HEK293 (cell line): ENCODE results near the gene ATG10.
A peak's percentile ranks its signal among the peaks of the same experiment; 100 is the strongest.
"Not testable (repeated sequence)": the region's sequence is repeated elsewhere in the genome, so short reads cannot be mapped to it uniquely, and the experiment has no call there.

Experiments
- CTCF ChIA-PET: fragments of 350-600 bp; formaldehyde crosslinking; extraction: SDS; loops from one replicate; lab custom pipeline; 2021; ENCODE audit warnings: antibody characterized with exemption; lab: Yijun Ruan, JAX
- POLR2A ChIA-PET: fragments of 300-600 bp; formaldehyde crosslinking; extraction: SDS; loops from one replicate; lab custom pipeline; 2020; ENCODE audit warnings: antibody characterized with exemption, inconsistent platforms; lab: Yijun Ruan, JAX
- H3K27ac ChIP-seq: fragments of 200-500 bp; sonication (Bioruptor generic); 2 replicates; pipeline ENCODE4 v1.5.1; 2014; ENCODE audit warnings: low read depth, low read length, control low read depth, inconsistent platforms; ENCODE audit errors: extremely low read depth
- H3K36me3 ChIP-seq, 2 experiments: fragments of 200-500 bp in 1 of 2; sonication (Bioruptor generic) in 1 of 2; 1 replicate in 1 of 2; 2 replicates in 1 of 2; pipeline ENCODE4 v1.5.1; 2014 to 2017; ENCODE audit warnings: inconsistent platforms in 2 of 2, low read length in 2 of 2; ENCODE audit not compliant: control insufficient read depth in 2 of 2, insufficient read depth in 1 of 2
- H3K4me1 ChIP-seq: fragments of 200-500 bp; sonication (Bioruptor generic); 2 replicates; pipeline ENCODE4 v1.5.1; 2014; ENCODE audit warnings: mild to moderate bottlenecking, low read length, inconsistent platforms; ENCODE audit not compliant: control insufficient read depth, insufficient read depth
- H3K4me3 ChIP-seq: 2 replicates; pipeline ENCODE4 v1.5.1; 2011; ENCODE audit warnings: low read depth, mild to moderate bottlenecking, control low read depth, low read length, moderate library complexity
- H3K9me3 ChIP-seq: fragments of 200-500 bp; sonication (Bioruptor generic); 2 replicates; pipeline ENCODE4 v1.5.1; 2014; ENCODE audit warnings: low read depth, low read length, inconsistent platforms; ENCODE audit not compliant: control insufficient read depth, insufficient read depth
- HOXA7 ChIP-seq: sonication (generic); formaldehyde crosslinking; IDR thresholded peaks from 2 replicates; pipeline ENCODE4 v1.8.1; 2022; ENCODE audit warnings: missing genetic modification reagents, borderline replicate concordance
- HOXC10 ChIP-seq: sonication (generic); formaldehyde crosslinking; IDR thresholded peaks from 2 replicates; pipeline ENCODE4 v1.8.1; 2023; ENCODE audit warnings: mild to moderate bottlenecking, missing genetic modification reagents
- KLF16 ChIP-seq: fragments of 450-650 bp; formaldehyde crosslinking; IDR thresholded peaks from 2 replicates; pipeline ENCODE4 v1.5.1; 2017; ENCODE audit warnings: missing biosample characterization, missing genetic modification characterization
- SCRT1 ChIP-seq: fragments of 450-650 bp; formaldehyde crosslinking; IDR thresholded peaks from 2 replicates; pipeline ENCODE4 v1.5.1; 2016; ENCODE audit warnings: missing biosample characterization, missing genetic modification characterization, borderline replicate concordance
- SCRT2 ChIP-seq: fragments of 450-650 bp; formaldehyde crosslinking; IDR thresholded peaks from 2 replicates; pipeline ENCODE4 v1.5.1; 2016; ENCODE audit warnings: missing biosample characterization, missing genetic modification characterization
- SETDB1 ChIP-seq: IDR thresholded peaks from one replicate; pipeline ENCODE4 v1.6.1; 2017; ENCODE audit warnings: mild to moderate bottlenecking, low read length, moderate library complexity, mixed read lengths; ENCODE audit not compliant: insufficient read length
- ZBTB1 ChIP-seq: fragments of 450-650 bp; formaldehyde crosslinking; IDR thresholded peaks from 2 replicates; pipeline ENCODE4 v1.5.1; 2016; ENCODE audit warnings: missing biosample characterization, missing genetic modification characterization
- ZBTB48 ChIP-seq: fragments of 450-650 bp; formaldehyde crosslinking; IDR thresholded peaks from 2 replicates; pipeline ENCODE4 v1.5.1; 2016; ENCODE audit warnings: missing biosample characterization, missing genetic modification characterization
- ZEB2 ChIP-seq: fragments of 450-650 bp; formaldehyde crosslinking; IDR thresholded peaks from 2 replicates; pipeline ENCODE4 v1.5.1; 2016; ENCODE audit warnings: missing biosample characterization, missing genetic modification characterization
- ZNF146 ChIP-seq: fragments of 450-650 bp; formaldehyde crosslinking; IDR thresholded peaks from 2 replicates; pipeline ENCODE4 v1.5.1; 2016; ENCODE audit warnings: missing biosample characterization, missing genetic modification characterization
- ZNF324 ChIP-seq: fragments of 450-650 bp; formaldehyde crosslinking; IDR thresholded peaks from 2 replicates; pipeline ENCODE4 v1.5.1; 2016; ENCODE audit warnings: missing biosample characterization, missing genetic modification characterization
- ZNF548 ChIP-seq: fragments of 450-650 bp; formaldehyde crosslinking; IDR thresholded peaks from 2 replicates; pipeline ENCODE4 v1.5.1; 2016; ENCODE audit warnings: missing biosample characterization, missing genetic modification characterization
- ZNF585B ChIP-seq: fragments of 450-650 bp; formaldehyde crosslinking; IDR thresholded peaks from 2 replicates; pipeline ENCODE4 v1.5.1; 2016; ENCODE audit warnings: missing biosample characterization, missing genetic modification characterization
- ZNF600 ChIP-seq: fragments of 450-650 bp; formaldehyde crosslinking; IDR thresholded peaks from 2 replicates; pipeline ENCODE4 v1.5.1; 2016; ENCODE audit warnings: missing biosample characterization, missing genetic modification characterization
- ZNF626 ChIP-seq: fragments of 450-650 bp; sonication (Bioruptor Pico); formaldehyde crosslinking; IDR thresholded peaks from 2 replicates; pipeline ENCODE4 v1.5.1; 2018; ENCODE audit warnings: missing biosample characterization, missing genetic modification characterization, inconsistent platforms
- ZNF785 ChIP-seq: fragments of 450-650 bp; formaldehyde crosslinking; IDR thresholded peaks from 2 replicates; pipeline ENCODE4 v1.5.1; 2016; ENCODE audit warnings: missing biosample characterization, missing genetic modification characterization
- TF ChIP-seq, protein P1 (sequence below): fragments of 450-650 bp; formaldehyde crosslinking; IDR thresholded peaks from 2 replicates; pipeline ENCODE4 v1.5.1; 2016; ENCODE audit warnings: missing biosample characterization, missing genetic modification characterization
- TF ChIP-seq, protein P2 (sequence below): fragments of 450-650 bp; formaldehyde crosslinking; IDR thresholded peaks from 2 replicates; pipeline ENCODE4 v1.5.1; 2016; ENCODE audit warnings: missing biosample characterization, missing genetic modification characterization

ATG10 gene

GRCh38 chr5:82031220-82032119 lies 59.6 kb downstream of the ATG10 start:
- no peak overlapping the region for H3K27ac ChIP-seq

DNA sequence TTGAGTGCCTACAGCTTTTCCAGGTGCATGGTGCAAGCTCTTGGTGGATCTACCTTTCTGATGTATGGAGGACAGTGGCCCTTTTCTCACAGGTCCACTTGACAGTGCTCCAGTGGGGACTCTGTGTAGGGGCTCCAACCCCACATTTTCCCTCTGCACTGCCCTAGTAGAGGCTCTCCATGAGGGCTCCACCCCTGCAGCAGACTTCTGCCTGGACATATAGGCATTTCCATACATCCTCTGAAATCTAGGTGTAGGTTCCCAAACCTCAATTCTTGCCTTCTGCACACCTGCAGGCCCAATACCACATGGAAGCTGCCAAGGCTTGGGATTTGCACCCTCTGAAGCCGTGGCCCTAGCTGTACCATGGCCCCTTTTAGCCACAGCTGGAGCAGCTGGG lies 71.1 kb downstream of the ATG10 start:
- H3K9me3 ChIP-seq, POLR2A ChIA-PET: not testable (repeated sequence)
- TF ChIP-seq SETDB1, result peak; percentile 32
- TF ChIP-seq, all 188 proteins: peak for 1; not testable (repeated sequence) for 187
- H3K4me3 ChIP-seq, CTCF ChIA-PET, H3K4me1 ChIP-seq, H3K36me3 ChIP-seq, H3K27ac ChIP-seq: not testable (repeated sequence)

More at GRCh38 chr5:82031220-82032119, 59.6 kb downstream of the ATG10 start:
- ChIA-PET POLR2A (no interaction called here), CTCF (no interaction called here)
- Histone ChIP-seq H3K9me3 (no peaks in the 10 kb centered on the region), H3K4me1 (no peaks in the 10 kb centered on the region), H3K36me3 (no peaks in the 10 kb centered on the region), H3K4me3 (no peak overlapping the region)
- TF ChIP-seq, protein P1, sequence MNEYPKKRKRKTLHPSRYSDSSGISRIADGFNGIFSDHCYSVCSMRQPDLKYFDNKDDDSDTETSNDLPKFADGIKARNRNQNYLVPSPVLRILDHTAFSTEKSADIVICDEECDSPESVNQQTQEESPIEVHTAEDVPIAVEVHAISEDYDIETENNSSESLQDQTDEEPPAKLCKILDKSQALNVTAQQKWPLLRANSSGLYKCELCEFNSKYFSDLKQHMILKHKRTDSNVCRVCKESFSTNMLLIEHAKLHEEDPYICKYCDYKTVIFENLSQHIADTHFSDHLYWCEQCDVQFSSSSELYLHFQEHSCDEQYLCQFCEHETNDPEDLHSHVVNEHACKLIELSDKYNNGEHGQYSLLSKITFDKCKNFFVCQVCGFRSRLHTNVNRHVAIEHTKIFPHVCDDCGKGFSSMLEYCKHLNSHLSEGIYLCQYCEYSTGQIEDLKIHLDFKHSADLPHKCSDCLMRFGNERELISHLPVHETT, result no peak
- TF ChIP-seq SCRT2 (tag by site-specific recombination) (peak; percentile 77), SCRT1 (peak; percentile 56; the same call in 1 of the 2 replicates), ZNF585B (tag by site-specific recombination) (no peak)

DNA sequence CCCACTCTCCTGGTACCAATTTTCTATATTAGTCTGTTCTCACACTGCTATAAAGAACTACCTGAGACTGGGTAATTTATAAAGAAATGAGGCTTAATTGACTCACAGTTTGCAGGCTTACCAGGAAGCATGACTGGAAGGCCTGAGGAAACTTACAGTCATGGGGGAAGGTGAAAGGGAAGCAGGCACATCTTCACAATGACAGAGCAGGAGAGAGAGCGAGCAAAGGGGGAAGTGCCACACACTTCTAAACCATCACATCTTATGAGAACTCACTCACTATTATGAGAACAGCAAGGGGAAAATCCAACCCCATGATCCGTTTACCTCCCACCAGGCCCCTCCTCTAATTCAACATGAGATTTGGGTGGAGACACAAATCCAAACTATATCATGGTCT lies 72.2 kb downstream of the ATG10 start:
- Histone ChIP-seq H3K9me3 (no peaks in the 10 kb centered on the region), H3K36me3 (no peaks in the 10 kb centered on the region), H3K4me1 (no peaks in the 10 kb centered on the region)
- CTCF ChIA-PET, result no interaction called here
- TF ChIP-seq ZEB2, result no peak
- TF ChIP-seq ZBTB1 (tag by site-specific recombination), result no peak
- no peak for TF ChIP-seq HOXC10
- TF ChIP-seq, protein P2, sequence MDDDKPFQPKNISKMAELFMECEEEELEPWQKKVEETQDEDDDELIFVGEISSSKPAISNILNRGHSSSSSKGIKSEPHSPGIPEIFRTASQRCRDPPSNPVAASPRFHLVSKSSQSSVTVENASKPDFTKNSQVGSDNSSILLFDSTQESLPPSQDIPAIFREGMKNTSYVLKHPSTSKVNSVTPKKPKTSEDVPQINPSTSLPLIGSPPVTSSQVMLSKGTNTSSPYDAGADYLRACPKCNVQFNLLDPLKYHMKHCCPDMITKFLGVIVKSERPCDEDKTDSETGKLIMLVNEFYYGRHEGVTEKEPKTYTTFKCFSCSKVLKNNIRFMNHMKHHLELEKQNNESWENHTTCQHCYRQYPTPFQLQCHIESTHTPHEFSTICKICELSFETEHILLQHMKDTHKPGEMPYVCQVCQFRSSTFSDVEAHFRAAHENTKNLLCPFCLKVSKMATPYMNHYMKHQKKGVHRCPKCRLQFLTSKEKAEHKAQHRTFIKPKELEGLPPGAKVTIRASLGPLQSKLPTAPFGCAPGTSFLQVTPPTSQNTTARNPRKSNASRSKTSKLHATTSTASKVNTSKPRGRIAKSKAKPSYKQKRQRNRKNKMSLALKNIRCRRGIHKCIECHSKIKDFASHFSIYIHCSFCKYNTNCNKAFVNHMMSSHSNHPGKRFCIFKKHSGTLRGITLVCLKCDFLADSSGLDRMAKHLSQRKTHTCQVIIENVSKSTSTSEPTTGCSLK (tag by site-specific recombination), result no peak
- no peak for TF ChIP-seq ZNF585B (tag by site-specific recombination)
- no peak for TF ChIP-seq ZNF324 (tag by site-specific recombination)
- no peak for TF ChIP-seq ZBTB48
- TF ChIP-seq ZNF146 (tag by site-specific recombination), result no peak
- TF ChIP-seq ZNF626 (tag by site-specific recombination), result no peak
- TF ChIP-seq ZNF600 (tag by site-specific recombination), result no peak
- TF ChIP-seq ZNF548 (tag by site-specific recombination), result no peak
- TF ChIP-seq ZNF785 (tag by site-specific recombination), result no peak
- no peak for TF ChIP-seq KLF16
- no peak for TF ChIP-seq HOXA7
- TF ChIP-seq, all 188 proteins: peak for 0
- POLR2A ChIA-PET, result no interaction called here
- no peak overlapping the region for H3K27ac ChIP-seq
- H3K4me3 ChIP-seq, result no peak overlapping the region
